HG02943 (cell line): ENCODE data around the gene PTMS.

Experiments used
- ATAC-seq: cut with Tn5 transposase; IDR thresholded peaks from one replicate; pipeline ENCODE4 v1.9.1; 2021; ENCODE audit warnings: mild to moderate bottlenecking, low read depth, moderate library complexity; ENCODE audit not compliant: unreplicated experiment

Gene PTMS

DNA sequence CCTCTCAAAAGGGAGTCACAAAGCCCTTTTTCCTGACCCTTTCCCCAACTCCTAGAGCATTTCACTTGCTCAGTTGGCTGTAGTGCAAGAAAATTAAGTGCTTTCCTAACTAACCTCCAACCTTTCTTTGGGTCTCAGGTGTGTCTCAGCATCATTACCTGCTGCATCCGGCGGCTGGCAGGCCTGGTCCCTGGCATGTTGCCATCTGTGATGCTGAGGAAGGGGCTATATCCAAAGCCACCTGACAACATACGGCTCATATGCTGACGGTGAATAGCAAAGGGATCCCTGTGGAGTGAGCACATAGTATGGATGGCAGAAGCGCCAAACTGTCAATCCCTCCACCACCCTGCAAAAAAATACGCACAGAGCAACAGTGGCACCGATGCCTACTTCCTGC, 14.4 kb upstream of the PTMS start:
- ATAC-seq = no peak

DNA sequence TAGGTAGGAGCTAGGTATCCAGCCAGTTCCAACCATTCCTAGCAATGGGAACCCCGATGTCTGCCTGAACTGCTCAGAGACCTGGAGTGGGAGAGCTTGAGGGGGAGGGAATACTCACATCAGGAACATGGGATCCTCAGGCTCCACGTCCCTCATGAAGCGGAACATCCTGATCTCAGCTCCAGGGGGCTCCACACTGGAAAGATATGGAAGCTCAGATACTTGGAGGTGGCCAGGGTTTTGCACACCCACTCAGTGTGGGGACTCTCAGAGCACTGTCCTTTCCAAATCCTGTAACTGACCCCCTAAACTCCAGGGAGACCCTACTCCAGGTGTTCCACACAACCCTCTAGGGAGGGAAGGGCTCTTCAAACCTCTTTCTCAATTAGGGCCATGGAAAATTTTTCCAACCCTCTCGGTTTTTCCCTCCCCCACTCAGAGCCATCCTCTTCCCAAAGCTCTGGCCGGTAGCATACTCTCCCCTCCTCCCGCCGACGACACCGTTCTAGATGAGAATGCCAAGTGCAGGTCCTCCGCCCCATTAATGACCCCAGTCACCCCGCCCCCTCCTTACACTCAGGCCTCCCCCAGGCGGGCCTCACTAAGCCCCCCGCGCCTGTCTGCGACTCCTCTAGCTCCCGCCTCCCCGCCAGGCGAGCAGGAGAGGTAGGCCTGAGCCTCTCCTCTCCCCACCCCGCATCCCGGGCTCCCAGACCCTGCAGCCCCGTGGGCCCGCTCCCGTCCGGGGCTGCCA, 13.8 kb upstream of the PTMS start:
- ATAC-seq = no peak

GRCh38 chr12:6752921-6753771, 13.0 kb upstream of the PTMS start, which contains the start of gene MLF2:
Gene MLF2, minus strand, starts transcription at chr12:6753141. Its CDS starts 807 bp downstream, at chr12:6752334.
- peak; percentile 89 for ATAC-seq

GRCh38 chr12:6753772-6754356, 12.3 kb upstream of the PTMS start:
- no peak for ATAC-seq

GRCh38 chr12:6754411-6754810, 11.8 kb upstream of the PTMS start:
- ATAC-seq = no peak

GRCh38 chr12:6757028-6757690, 9.0 kb upstream of the PTMS start:
- ATAC-seq = no peak

- ATAC-seq = no peak
Observed at GRCh38 chr12:6758506-6759095, 7.6 kb upstream of the PTMS start.

DNA sequence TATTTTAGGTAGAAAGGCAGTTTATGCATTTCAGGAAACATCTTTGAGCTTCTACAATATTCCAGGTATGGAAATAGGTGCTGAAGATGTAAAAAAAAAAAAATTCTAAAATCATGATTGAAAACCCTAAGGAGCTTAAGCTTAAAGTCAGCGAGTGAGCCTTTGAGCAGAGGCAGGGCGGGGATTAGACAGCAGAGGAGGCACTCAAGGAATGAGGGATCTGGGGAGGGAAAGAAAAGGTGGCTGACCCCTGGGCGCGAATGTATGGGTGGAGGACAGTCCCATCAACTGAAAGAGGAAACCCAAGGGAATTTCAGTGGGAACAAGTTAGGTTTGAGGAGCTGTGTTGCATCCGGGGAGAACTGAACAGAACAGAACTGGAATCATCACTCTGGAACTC, 6.4 kb upstream of the PTMS start:
- no peak for ATAC-seq

DNA sequence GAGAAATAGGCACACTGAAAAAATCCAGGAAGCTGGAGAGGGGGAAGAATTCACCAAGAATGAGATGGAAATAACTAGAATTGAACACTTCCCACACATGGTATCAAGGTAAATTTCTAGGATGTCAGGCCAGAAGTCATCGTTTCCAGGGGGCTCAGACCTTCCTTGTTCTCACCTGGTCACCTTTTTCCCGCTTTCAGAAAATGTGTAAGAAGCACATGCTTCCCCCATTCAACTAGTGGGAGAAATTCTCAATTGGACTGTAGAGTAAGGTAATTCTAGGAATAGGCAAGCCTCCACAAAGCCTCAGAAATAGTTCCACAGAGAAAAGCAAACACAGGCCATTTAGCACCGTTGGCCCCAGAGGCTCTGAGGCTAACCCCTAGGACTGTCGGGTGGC, 2.8 kb upstream of the PTMS start:
- ATAC-seq = no peak

DNA sequence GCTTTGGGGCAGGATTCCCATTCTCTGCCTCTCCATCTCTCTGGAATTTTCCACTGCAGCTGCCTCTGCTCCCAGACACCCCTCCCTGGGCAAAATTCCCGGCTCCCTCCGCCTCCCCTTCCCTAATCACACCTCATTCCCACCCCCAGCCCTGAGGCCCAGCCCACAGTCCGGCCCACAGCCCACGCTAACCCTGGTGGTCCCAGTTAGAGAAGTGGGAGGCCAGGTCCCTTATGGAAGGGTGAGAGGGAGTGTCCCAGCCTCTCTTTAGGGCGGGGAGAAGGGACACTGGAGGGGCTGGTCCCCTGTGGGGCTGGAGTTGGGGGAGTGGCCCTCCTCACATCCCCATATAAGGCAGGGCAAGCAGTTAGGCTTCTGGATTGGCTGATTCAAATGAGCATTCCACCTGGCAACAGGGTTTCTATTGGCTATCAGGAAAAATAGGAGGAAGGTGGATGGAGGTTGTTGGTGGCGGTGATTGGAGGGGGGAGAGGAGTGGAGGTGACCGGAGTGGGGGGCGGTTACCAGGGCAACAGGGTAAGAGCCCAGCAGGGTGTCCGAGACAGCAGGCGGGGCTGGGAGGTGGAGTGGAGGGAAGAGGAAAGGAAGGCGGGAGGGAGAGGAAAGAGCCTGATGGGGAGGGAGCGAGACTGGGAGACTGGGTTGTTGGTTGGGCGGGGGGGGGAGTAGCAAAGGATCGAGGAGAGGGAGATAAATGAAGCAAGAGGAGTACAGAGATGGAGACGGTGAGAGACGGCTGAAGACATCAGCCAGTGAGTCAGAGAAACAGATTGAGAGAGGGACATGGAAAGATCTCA, 1.9 kb upstream of the PTMS start:
- ATAC-seq = peak; percentile 72

DNA sequence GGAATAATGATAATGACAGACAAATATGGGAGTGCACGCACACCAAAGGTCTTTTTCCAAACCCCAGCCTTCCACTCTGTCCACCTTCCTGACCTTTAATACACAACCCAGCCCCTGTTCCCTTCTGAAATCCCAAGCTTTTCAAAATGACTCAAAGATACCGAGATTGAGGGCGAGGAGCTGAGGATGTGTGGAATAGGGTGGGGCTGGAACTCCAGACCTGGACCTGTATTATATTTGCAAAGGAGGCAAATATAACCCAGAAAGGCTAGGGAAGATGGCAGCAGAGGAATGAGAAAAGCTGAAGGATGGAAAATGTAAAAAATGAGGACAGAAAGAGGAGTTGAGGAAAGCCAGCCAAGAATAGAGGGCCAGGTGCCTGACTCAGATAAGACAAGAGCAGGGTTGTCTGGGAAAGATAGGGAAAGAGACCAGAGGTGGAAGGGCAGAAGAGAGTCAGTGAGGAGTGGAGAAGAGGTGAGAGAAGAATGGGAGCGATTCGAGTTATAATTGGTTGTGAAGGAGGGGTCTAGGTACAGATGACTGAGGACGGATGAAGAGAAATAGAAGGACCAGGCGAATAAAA, 1.0 kb upstream of the PTMS start:
- no peak for ATAC-seq

DNA sequence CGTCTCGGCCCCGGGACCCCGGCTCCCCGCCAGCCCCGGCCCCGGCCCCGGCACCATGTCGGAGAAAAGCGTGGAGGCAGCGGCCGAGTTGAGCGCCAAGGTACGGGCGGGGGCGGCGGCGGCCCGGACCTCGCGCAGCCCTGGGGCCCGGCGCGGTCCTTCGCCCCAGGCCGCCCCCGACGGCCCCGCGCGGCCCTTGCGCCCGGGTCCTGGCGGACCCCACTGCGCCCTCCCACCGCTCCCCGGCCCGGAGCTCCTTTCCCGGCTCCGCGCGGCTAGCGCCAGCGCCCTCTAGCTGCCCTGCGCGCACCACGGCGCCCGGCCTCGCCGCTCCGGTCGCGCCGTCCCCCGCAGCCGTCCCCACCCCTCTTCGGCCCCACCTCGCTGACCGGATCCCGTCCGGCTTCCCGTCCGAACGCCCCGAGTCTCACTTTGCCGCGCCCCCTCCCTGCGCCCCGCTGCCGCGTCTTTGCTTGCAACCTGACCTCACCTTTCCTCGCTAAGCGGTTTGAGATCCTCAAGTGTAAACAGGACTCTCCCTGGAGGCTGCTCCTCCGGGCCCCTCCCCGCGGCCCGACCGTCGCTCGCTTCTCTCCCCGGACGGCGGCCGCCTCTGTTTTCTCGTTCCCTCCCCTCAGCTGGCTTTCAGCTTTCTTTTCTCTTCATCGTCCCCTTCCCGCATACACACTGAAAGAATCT, 637 bp downstream of the PTMS start:
- ATAC-seq = no peak

DNA sequence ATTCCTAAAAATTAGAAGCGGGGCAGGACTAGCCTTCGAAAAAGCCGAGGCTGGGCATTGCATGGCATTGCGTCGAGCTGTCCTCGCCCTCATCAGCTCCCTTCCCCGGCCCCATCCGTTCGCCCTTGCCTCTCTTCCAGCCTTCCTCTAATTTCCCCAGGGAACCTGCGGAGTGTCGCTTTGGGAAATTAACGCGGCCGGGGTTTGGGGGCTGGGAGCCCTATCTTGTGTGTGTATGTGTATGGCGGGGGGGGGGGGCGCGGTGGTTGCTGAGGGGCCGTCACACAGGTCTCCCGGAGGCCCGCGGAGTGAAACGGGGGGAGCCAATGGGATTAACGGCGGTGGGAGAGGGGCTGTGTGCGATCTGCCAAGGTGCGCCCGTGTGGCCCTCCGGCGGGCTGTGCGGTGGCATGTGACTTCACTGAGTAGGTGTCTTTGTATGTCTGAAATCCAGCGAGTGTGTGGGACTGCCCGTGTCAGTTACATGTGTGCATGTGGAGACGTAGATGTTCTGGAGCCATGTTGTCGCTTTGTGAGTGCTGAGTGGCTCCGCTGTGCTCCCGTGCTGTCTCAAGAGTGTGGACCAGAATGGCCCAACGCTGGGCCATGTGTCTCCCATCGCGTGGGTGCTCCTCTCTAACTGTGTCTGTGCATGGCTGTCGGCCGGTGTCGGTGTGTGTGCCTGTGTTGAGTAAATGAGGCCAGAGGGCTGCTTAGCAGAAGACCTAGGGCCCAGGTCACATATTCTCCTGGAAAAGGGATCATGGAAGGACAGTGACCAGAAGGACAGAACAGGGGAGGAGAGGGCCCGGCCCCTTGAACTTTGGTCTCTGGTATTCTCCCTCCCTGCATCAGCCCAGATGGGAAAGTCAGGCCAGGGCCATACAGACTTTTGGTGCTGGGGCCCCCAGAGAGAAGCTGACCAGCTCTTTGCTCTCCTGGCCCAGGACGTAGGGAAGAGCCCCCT, 1.5 kb downstream of the PTMS start:
- no peak for ATAC-seq

DNA sequence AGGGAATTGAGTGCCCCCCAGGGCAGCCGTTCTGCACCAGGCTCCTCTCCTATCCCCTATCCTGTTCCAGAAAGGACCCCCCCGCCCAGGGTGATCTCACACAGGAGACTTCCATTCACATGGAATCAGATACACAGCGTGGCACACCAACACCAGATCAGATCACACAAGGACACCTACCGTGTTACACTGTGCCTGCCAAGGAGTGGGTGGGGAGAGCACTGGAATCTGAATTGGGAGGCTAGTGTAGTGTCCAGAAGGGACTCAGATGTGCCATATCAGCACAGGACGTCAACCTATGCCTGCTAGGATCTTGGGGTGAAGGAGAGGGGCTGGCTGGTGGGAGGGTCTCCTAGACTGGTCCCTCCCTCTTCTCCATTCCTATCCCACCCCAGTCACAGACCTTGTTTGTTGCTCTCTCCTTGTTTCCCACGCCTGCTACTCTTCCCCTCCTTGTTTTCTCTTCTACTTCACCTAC, 2.3 kb downstream of the PTMS start:
- ATAC-seq = no peak

GRCh38 chr12:6768990-6769389, 2.8 kb downstream of the PTMS start:
- ATAC-seq = no peak

GRCh38 chr12:6769666-6770065, 3.5 kb downstream of the PTMS start:
- no peak for ATAC-seq

- ATAC-seq = no peak
Observed at GRCh38 chr12:6770094-6770493, 3.9 kb downstream of the PTMS start.
